Liver (tissue), 9 donors: ENCODE data around the gene CS. TPM values are rescaled to one million over a fixed set of nuclear protein-coding genes. Genes with fewer than 3 reads are reported as not detected.
A peak's percentile ranks its signal among the peaks of the same experiment; 100 is the strongest.

Experiments
- DNase-seq: peaks from one replicate; pipeline ENCODE4 v3.0.0-alpha.2; 2017; ENCODE audit warnings: low spot score
- H3K27ac ChIP-seq, 2 donors: one replicate each; pipeline ENCODE4 v1.7.0; 2013; ENCODE audit warnings: inconsistent platforms in 2 of 2, low read length in 2 of 2, control low read depth in 1 of 2, low read depth in 1 of 2, mild to moderate bottlenecking in 1 of 2
- H3K27me3 ChIP-seq, 4 donors: one replicate each; pipeline versions ENCODE4 v1.6.1 to v1.7.0; 2013; ENCODE audit warnings: low read length in 3 of 4, inconsistent platforms in 1 of 4, mild to moderate bottlenecking in 1 of 4, moderate library complexity in 1 of 4; ENCODE audit not compliant: control insufficient read depth in 4 of 4, insufficient read depth in 4 of 4
- H3K36me3 ChIP-seq, 4 donors: one replicate each; pipeline versions ENCODE4 v1.6.1 to v1.7.0; 2013; ENCODE audit warnings: low read length in 3 of 4, mild to moderate bottlenecking in 3 of 4, low read depth in 1 of 4, moderate library complexity in 1 of 4; ENCODE audit not compliant: control insufficient read depth in 4 of 4, insufficient read depth in 3 of 4
- H3K4me1 ChIP-seq, 4 donors: one replicate each; pipeline versions ENCODE4 v1.6.1 to v1.7.0; 2013; ENCODE audit warnings: low read length in 3 of 4, mild to moderate bottlenecking in 3 of 4, moderate library complexity in 1 of 4; ENCODE audit not compliant: control insufficient read depth in 4 of 4, insufficient read depth in 4 of 4
- H3K4me3 ChIP-seq, 3 donors: one replicate each; pipeline versions ENCODE4 v1.6.1 to v1.7.0; 2013; ENCODE audit warnings: low read length in 3 of 3, control low read depth in 1 of 3, low read depth in 1 of 3, mild to moderate bottlenecking in 1 of 3
- H3K9ac ChIP-seq, 2 donors: one replicate each; pipeline ENCODE4 v1.7.0; 2013; ENCODE audit warnings: low read length in 2 of 2, mild to moderate bottlenecking in 2 of 2, moderate library complexity in 2 of 2, control low read depth in 1 of 2, low read depth in 1 of 2
- H3K9me3 ChIP-seq, 4 donors: one replicate each; pipeline versions ENCODE4 v1.6.1 to v1.7.0; 2013; ENCODE audit warnings: low read length in 3 of 4; ENCODE audit not compliant: control insufficient read depth in 4 of 4
- ATF3 ChIP-seq: IDR thresholded peaks from 2 replicates; pipeline ENCODE4 v1.6.1; 2016; ENCODE audit warnings: antibody characterized with exemption
- CTCF ChIP-seq: fragments of 150-350 bp; IDR thresholded peaks from 2 replicates; pipeline ENCODE4 v1.5.1; 2017; ENCODE audit warnings: improper control_type of control experiment, low read depth, low read length; ENCODE audit not compliant: missing input control
- EGR1 ChIP-seq, 2 donors: IDR thresholded peaks; 2 replicates each; pipeline ENCODE4 v1.6.1; 2016 to 2018; ENCODE audit warnings: antibody characterized with exemption in 2 of 2, low read depth in 2 of 2
- FOXA1 ChIP-seq: IDR thresholded peaks from 2 replicates; pipeline ENCODE4 v1.6.1; 2016; ENCODE audit warnings: antibody characterized with exemption
- FOXA2 ChIP-seq: IDR thresholded peaks from 2 replicates; pipeline ENCODE4 v1.6.1; 2016; ENCODE audit warnings: antibody characterized with exemption
- GABPA ChIP-seq, 2 donors: IDR thresholded peaks in 1 of 2; conservative IDR thresholded peaks in 1 of 2; 2 replicates each; pipeline ENCODE4 v1.6.1; 2016; ENCODE audit warnings: antibody characterized with exemption in 2 of 2, mild to moderate bottlenecking in 1 of 2, moderate library complexity in 1 of 2
- HNF4A ChIP-seq, 2 donors: conservative IDR thresholded peaks; 2 replicates each; pipeline ENCODE4 v1.6.1; 2016; ENCODE audit warnings: antibody characterized with exemption in 2 of 2, mild to moderate bottlenecking in 2 of 2
- HNF4G ChIP-seq: IDR thresholded peaks from 2 replicates; pipeline ENCODE4 v1.6.1; 2016; ENCODE audit warnings: antibody characterized with exemption
- JUND ChIP-seq, 2 donors: IDR thresholded peaks; 2 replicates each; pipeline ENCODE4 v1.6.1; 2016; ENCODE audit warnings: antibody characterized with exemption in 2 of 2
- MAX ChIP-seq: IDR thresholded peaks from 2 replicates; pipeline ENCODE4 v1.6.1; 2016; ENCODE audit warnings: antibody characterized with exemption
- NR2F2 ChIP-seq: IDR thresholded peaks from 2 replicates; pipeline ENCODE4 v1.6.1; 2016; ENCODE audit warnings: antibody characterized with exemption
- RAD21 ChIP-seq, 2 donors: IDR thresholded peaks; 2 replicates each; pipeline ENCODE4 v1.6.1; 2016; ENCODE audit warnings: antibody characterized with exemption in 2 of 2, mild to moderate bottlenecking in 2 of 2
- REST ChIP-seq: IDR thresholded peaks from 2 replicates; pipeline ENCODE4 v1.6.1; 2016; ENCODE audit warnings: antibody characterized with exemption, mild to moderate bottlenecking
- RXRA ChIP-seq, 2 donors: IDR thresholded peaks; 2 replicates each; pipeline ENCODE4 v1.6.1; 2017 to 2018; ENCODE audit warnings: antibody characterized with exemption in 2 of 2, mild to moderate bottlenecking in 1 of 2
- SP1 ChIP-seq: IDR thresholded peaks from 2 replicates; pipeline ENCODE4 v1.6.1; 2018; ENCODE audit warnings: antibody characterized with exemption, mild to moderate bottlenecking
- TAF1 ChIP-seq: conservative IDR thresholded peaks from 2 replicates; pipeline ENCODE4 v1.6.1; 2016; ENCODE audit warnings: antibody characterized with exemption, mild to moderate bottlenecking
- YY1 ChIP-seq: IDR thresholded peaks from 2 replicates; pipeline ENCODE4 v1.6.1; 2016; ENCODE audit warnings: antibody characterized with exemption, mild to moderate bottlenecking
- ZBTB33 ChIP-seq: IDR thresholded peaks from 2 replicates; pipeline ENCODE4 v1.6.1; 2016; ENCODE audit warnings: antibody characterized with exemption
- WGBS: extraction: QIAGEN DNeasy Blood & Tissue Kit; methylation state at CpG from one replicate; pipeline ENCODE4 v1.1.7; 2013; 5-methylcytosine and 5-hydroxymethylcytosine counted together
- polyA plus RNA-seq, 2 donors: library from polyadenylated mRNA; stranded (reverse) in 1 of 2; unstranded in 1 of 2; fragments of 200-250 nt in 1 of 2; fragments of >200 nt in 1 of 2; fragmentation: Nextera tagmentation in 1 of 2; extraction: Ambion mirVana in 1 of 2; gene quantifications; one replicate each; pipeline versions ENCODE4 v1.2.1 to v1.2.3, GENCODE V29; 2013 to 2015
- total RNA-seq, 2 donors: library from RNA; depleted of rRNA; stranded (reverse); fragments of >200 nt; gene quantifications; one replicate each; pipeline ENCODE4 v1.2.3, GENCODE V29; 2014
- donor health status: healthy.
- donor health status: healthy.
- donor health status: healthy.
- donor health status: healthy.
- donor health status: healthy.

Gene CS
- total and polyA plus RNA-seq, 4 donors, result 33.8 to 79.9 (median 47.5) TPM

- H3K4me1 ChIP-seq, result peaks cover 1 to 30% (median 19%) of the 10 kb centered on the region in 4 donors
- peaks cover 9 to 26% (median 18%) of the 10 kb centered on the region in 4 donors for H3K36me3 ChIP-seq
- H3K4me3 ChIP-seq, result no peak overlapping the region
- TF ChIP-seq TAF1 (no peak), FOXA2 (no peak), RAD21 (IDR thresholded peaks at IDR 0.05) (no peak), GABPA (IDR thresholded peaks at IDR 0.05 in 1 of 2, conservative IDR thresholded peaks at IDR 0.05 in 1 of 2) (no peak), NR2F2 (no peak), MAX (no peak), JUND (IDR thresholded peaks at IDR 0.05) (no peak), ZBTB33 (no peak), RXRA (IDR thresholded peaks at IDR 0.05) (no peak), SP1 (no peak), HNF4A (conservative IDR thresholded peaks at IDR 0.05) (no peak), ATF3 (no peak), FOXA1 (no peak)
- H3K9ac ChIP-seq, result no peak overlapping the region
- no peaks in the 10 kb centered on the region for H3K9me3 ChIP-seq
- WGBS, result 96% methylated on average over 7 of the region's 7 CpGs
- DNase-seq, result no peak
- no peak overlapping the region for H3K27ac ChIP-seq
- no peaks in the 10 kb centered on the region for H3K27me3 ChIP-seq
Observed at GRCh38 chr12:56307221-56307965, 7.3 kb upstream of the CS start.

GRCh38 chr12:56304872-56305590 is 4.9 kb upstream of the CS start:
- Histone ChIP-seq H3K27me3 (no peaks in the 10 kb centered on the region), H3K4me3 (no peak overlapping the region), H3K27ac (peak overlapping the region in 1 of 2 donors; percentile 47), H3K9ac (no peak overlapping the region), H3K36me3 (peaks cover 3 to 14% (median 10%) of the 10 kb centered on the region in 4 donors), H3K4me1 (peaks cover 6 to 50% (median 39%) of the 10 kb centered on the region in 4 donors), H3K9me3 (no peaks in the 10 kb centered on the region)
- no peak for DNase-seq
- 73% methylated on average over 8 of the region's 8 CpGs for WGBS
- TF ChIP-seq ZBTB33 (no peak), EGR1 (IDR thresholded peaks at IDR 0.05; ENCODE audit: low read depth in 2 of 2) (no peak), FOXA1 (no peak), SP1 (no peak), RXRA (IDR thresholded peaks at IDR 0.05) (peak in 1 of 2 donors; percentile 21), JUND (IDR thresholded peaks at IDR 0.05) (no peak), YY1 (no peak), GABPA (IDR thresholded peaks at IDR 0.05 in 1 of 2, conservative IDR thresholded peaks at IDR 0.05 in 1 of 2) (no peak), RAD21 (IDR thresholded peaks at IDR 0.05) (peak in 1 of 2 donors; percentile 8), HNF4G (no peak), CTCF (no peak), HNF4A (conservative IDR thresholded peaks at IDR 0.05) (peak in 1 of 2 donors; percentile 11), NR2F2 (no peak), MAX (no peak), REST (no peak), TAF1 (no peak), ATF3 (peak; percentile 55), FOXA2 (no peak)
